ENCODE results near the gene SUPT4H1.
"Not testable (repeated sequence)": the region's sequence is repeated elsewhere in the genome, so short reads cannot be mapped to it uniquely, and the experiment has no call there.

Gene SUPT4H1

GRCh38 chr17:58362368-58363014 lies 10.5 kb upstream of the SUPT4H1 start:
- DNase-seq, result no peak

- no peak for DNase-seq
Observed at GRCh38 chr17:58360296-58361063, 8.5 kb upstream of the SUPT4H1 start.

GRCh38 chr17:58358408-58359172 lies 6.6 kb upstream of the SUPT4H1 start:
- no peak for DNase-seq

GRCh38 chr17:58357312-58358297 lies 5.6 kb upstream of the SUPT4H1 start:
- DNase-seq, result no peak

DNA sequence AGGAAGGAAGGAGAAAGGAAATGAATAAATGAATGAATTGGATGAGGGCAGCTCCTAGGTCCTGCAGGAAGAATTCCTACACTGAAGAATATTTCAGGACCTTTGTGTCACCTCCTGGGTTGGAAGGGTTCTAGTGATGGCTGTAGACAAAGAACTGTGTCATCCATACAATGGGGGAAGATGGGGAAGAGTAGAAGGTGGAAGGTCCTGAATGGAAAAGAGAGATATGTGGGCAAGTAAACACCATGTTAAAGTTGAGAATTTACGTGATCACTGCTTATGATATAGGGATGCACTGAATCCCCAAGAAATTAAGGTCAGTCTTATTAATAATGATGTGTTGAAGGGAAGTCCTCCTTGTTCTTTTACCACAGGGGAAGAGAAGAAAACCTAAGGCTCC lies 4.2 kb upstream of the SUPT4H1 start:
- DNase-seq, result no peak

- no peak for DNase-seq
Observed at GRCh38 chr17:58354541-58355216, 2.7 kb upstream of the SUPT4H1 start.

DNA sequence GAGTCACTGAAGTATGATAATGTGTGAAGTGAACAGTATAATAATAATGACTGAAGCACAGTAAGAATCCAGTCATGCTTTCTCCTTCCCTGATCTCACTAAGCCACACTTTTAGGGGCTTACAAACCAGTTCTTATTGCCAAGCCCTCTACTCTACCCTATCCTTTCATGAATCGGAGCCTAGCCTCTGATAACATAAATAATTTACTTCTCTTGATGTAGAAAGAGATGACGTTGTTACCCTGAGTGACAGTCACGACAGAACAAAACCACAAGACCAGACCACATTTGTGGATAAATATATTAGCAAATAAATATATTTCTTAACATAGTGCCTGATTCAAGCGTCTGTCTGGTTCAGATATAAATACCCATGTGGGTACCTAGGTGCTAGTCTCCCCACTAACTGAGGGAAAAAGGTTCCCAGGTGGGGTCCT lies 1.4 kb upstream of the SUPT4H1 start:
- DNase-seq, result no peak

GRCh38 chr17:58352596-58353388 lies 791 bp upstream of the SUPT4H1 start:
- DNase-seq, result no peak

DNA sequence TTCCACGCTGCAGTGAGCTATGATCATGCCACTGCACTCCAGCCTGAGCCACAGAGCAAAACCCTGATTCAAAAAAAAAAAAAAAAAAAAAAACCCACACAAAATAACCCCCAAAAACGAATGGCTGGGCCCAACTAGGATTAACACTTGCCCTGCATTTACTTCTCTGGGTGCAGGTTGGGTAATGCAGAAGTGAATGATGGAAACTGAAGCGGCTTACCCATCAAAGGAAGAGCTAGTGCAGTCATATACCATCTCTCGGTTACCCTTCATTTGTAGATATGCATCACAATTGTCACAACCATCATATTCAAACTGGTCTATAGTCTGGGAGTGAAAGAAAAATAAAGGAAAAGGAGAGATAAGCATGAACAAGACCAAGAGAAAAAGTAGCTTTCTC lies 819 bp downstream of the SUPT4H1 start:
- no peak for DNase-seq

DNA sequence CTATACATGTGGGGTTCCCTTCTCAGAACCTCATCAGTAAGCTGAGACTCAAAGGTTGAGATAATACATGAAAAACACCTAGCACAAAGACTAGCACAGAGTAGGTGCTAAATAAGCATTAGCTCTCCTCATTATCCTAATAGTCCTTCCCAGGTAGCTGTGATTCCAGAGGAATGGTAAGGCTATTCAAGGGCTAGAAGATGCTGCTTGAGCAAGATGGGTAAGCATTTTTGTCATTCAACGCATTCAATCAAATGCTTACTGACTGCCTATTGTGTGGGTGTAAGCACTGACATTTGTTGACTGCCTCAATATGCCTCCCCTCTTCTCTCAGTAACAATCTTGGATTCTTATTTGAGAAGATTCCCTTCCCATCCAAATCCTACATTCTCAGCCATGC lies 4.0 kb downstream of the SUPT4H1 start:
- no peak for DNase-seq

GRCh38 chr17:58345500-58345899 lies 6.5 kb downstream of the SUPT4H1 start:
- no peak for DNase-seq

DNA sequence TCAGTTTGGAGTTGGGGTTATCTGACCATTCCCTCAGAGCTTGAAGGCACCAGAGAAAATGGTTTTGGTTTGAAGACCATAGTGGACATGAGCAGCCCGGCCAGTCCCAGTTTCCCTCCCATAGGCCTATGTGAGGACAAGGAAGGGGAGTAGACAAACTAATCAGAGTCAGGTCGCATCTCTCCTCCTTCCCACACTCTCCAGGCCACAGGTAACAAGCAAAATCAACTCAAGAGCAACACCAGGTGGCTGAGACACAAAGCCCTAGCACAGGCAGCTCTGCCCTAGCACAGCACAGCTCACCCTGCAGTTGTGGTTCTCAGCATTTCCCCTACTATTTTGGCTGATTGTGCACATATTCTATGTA lies 7.2 kb downstream of the SUPT4H1 start:
- no peak for DNase-seq

GRCh38 chr17:58344047-58344790 lies 7.8 kb downstream of the SUPT4H1 start:
- DNase-seq, result no peak

DNA sequence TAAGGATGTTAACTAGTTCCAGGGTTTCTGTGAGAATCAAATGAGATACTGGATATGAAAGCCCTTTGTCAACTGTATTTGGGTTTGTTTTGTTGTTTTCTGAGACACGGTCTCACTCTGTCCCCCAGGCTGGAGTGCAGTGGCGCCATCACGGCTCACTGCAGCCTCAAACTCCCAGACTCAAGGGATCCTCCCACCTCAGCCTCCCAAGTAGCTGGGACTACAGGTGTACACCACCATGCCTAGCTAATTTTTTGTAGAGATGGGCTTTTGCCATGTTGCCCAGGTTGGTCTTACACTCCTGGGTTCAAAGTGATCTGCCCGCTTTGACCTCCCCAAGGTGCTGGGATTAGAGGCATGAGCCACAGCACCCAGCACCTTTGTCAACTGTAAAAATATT lies 8.9 kb downstream of the SUPT4H1 start:
- no peak for DNase-seq

DNA sequence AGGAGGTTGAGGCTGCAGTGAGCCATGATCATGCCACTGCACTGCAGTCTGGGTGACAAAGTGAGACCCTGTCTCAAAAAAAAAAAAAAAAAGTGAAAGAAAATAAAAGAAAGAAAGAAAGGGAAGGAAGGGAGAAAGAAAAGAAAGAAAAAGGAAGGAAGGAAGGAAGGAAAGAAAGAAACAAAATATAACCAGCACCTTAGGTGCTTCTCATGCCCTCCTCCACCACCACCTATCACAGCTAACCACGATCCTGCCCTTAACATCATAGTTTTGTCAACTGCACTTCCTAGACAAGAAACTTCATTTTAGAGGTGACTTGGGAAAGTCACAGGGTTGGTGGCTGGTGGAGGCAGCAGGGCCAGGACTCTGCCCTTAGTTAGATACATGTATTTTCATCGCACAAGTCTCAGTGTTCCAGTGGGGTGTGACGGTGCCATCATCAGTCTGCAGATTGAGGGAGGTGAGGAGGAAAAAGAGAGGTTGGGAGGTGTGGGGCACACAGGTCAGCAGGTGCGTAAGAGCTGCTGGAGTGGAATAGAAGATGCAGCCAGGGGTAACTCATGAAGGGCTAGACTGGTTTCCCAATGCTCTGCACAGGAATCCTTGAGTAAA lies 10.0 kb downstream of the SUPT4H1 start:
- DNase-seq, result no peak

DNA sequence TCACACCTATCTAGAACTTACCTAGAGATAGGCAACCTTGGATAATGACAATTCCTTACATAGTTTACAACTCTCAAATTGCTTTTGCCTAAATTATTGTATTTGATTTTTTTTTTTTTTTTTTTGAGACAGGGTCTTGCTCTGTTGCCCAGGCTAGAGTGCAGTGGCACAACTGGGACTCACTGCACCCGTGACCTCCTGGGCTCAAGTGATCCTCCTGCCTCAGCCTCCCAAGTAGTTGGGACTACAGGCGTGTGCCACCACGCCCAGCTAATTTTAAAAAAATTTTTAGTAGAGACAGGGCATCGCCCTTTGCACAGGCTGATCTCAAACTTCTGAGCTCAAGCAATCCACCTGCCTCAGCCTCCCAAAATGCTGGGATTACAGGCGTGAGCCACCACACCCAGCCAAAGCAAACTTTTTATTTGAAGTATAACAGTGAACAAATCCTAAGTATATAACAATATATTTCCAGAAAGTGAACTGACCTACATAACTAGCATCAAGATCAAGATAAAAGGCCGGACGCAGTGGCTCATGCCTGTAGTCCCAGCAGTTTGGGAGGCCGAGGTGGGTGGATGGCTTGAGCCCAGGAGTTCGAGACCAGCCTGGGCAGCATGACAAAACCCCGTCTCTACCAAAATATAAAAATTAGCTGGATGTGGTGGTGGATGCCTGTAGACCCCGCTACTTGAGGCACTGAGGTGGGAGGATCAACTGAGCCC lies 10.7 kb downstream of the SUPT4H1 start:
- DNase-seq, result not testable (repeated sequence)

GRCh38 chr17:58340405-58340876 lies 11.6 kb downstream of the SUPT4H1 start:
- DNase-seq, result no peak

- no peak for DNase-seq
Observed at GRCh38 chr17:58339755-58340404, 12.1 kb downstream of the SUPT4H1 start.

Data from NCI-H446 (cell line).